H1 (cell line): ENCODE results near the gene KRT8.

Experiments
- CEBPB ChIP-seq: IDR thresholded peaks from 2 replicates; pipeline ENCODE4 v1.6.1; 2012; ENCODE audit warnings: low read depth, low read length
- MAX ChIP-seq: IDR thresholded peaks from 2 replicates; pipeline ENCODE4 v1.6.1; 2012; ENCODE audit warnings: inconsistent platforms
- POLR2A ChIP-seq, 2 experiments: IDR thresholded peaks; 1 replicate in 1 of 2; 2 replicates in 1 of 2; pipeline ENCODE4 v1.6.1; 2011; ENCODE audit warnings: low read depth in 2 of 2, low read length in 2 of 2, mild to moderate bottlenecking in 2 of 2; ENCODE audit errors: control extremely low read depth in 1 of 2
- POLR2AphosphoS5 ChIP-seq: IDR thresholded peaks from 2 replicates; pipeline ENCODE4 v1.6.1; 2011; ENCODE audit warnings: low read depth, low read length
- RAD21 ChIP-seq, 2 experiments: IDR thresholded peaks in 1 of 2; conservative IDR thresholded peaks in 1 of 2; 2 replicates each; pipeline ENCODE4 v1.6.1; 2011; ENCODE audit warnings: low read depth in 2 of 2, low read length in 2 of 2, improper control_type of control experiment in 1 of 2, inconsistent platforms in 1 of 2, mild to moderate bottlenecking in 1 of 2, moderate library complexity in 1 of 2
- SUZ12 ChIP-seq: fragments of 200-600 bp; sonication (generic); IDR thresholded peaks from 2 replicates; pipeline ENCODE4 v1.6.1; 2012; ENCODE audit warnings: mild to moderate bottlenecking, inconsistent platforms, low read length, moderate library complexity, mixed read lengths
- USF2 ChIP-seq: IDR thresholded peaks from 2 replicates; pipeline ENCODE4 v1.6.1; 2011; ENCODE audit warnings: low read length, improper control_type of control experiment
- ZNF274 ChIP-seq: IDR thresholded peaks from 2 replicates; pipeline ENCODE4 v1.7.0; 2012; ENCODE audit warnings: low read length, borderline replicate concordance; ENCODE audit errors: extremely low read depth
- TF ChIP-seq, protein P1 (sequence below), 3 experiments: IDR thresholded peaks; 1 replicate in 2 of 3; 2 replicates in 1 of 3; pipeline versions ENCODE4 v1.5.1 to v1.6.1; 2011; ENCODE audit warnings: low read length in 3 of 3, mild to moderate bottlenecking in 3 of 3, inconsistent platforms in 2 of 3, low read depth in 1 of 3, moderate library complexity in 1 of 3; ENCODE audit not compliant: insufficient read depth in 1 of 3; ENCODE audit errors: control extremely low read depth in 1 of 3

DNA sequence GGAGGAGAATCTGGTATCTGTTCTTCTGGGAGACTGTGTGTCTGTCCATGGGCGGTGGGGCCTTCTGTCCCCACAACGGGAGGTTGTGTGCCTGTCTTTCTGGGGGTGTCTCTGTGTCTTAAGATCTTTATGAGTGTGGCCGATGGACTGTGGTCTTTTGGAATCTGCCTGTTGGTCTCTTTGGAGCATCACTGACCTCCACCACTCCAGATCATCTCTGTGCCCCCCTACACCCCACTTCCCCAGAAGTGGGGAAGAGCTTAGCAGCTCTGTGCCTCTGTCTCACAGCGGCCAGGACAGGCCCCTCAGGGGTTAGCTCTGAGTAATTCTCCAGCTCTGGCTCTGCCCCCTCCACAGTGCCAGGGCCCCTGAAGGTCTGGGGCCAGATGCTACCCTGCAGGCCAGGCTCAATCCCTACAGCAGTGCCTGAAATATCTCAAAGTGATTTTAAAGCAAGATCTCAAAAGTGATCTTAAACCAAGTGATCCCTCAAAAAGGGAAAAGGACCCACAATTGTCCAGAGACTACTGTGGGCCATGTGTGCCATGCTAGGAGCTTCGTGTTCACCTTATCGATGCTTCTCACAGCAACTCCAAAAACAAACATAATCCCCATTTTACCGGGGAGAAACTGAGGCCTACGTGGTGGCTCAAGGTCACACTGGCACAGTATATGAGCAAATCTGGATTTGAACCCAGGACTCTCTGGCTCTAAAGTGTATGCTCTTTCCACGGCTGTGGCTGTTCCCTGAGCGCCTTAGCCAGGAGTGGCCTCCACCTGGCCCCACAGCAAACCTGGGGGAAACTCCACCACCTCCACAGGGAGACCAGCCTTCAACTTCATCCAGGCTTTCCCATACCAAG, 30.1 kb downstream of the KRT8 start:
- TF ChIP-seq USF2 = no peak
- TF ChIP-seq SUZ12 = no peak
- TF ChIP-seq CEBPB = no peak
- TF ChIP-seq, protein P1, sequence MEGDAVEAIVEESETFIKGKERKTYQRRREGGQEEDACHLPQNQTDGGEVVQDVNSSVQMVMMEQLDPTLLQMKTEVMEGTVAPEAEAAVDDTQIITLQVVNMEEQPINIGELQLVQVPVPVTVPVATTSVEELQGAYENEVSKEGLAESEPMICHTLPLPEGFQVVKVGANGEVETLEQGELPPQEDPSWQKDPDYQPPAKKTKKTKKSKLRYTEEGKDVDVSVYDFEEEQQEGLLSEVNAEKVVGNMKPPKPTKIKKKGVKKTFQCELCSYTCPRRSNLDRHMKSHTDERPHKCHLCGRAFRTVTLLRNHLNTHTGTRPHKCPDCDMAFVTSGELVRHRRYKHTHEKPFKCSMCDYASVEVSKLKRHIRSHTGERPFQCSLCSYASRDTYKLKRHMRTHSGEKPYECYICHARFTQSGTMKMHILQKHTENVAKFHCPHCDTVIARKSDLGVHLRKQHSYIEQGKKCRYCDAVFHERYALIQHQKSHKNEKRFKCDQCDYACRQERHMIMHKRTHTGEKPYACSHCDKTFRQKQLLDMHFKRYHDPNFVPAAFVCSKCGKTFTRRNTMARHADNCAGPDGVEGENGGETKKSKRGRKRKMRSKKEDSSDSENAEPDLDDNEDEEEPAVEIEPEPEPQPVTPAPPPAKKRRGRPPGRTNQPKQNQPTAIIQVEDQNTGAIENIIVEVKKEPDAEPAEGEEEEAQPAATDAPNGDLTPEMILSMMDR (IDR thresholded peaks at IDR 0.05; ENCODE audit: control extremely low read depth in 1 of 3, insufficient read depth in 1 of 3, low read depth in 1 of 3, low read length in 3 of 3) = no peak
- no peak for TF ChIP-seq POLR2A (IDR thresholded peaks at IDR 0.05; ENCODE audit: control extremely low read depth in 1 of 2, low read depth in 2 of 2, low read length in 2 of 2)
- TF ChIP-seq POLR2AphosphoS5 = no peak
- no peak for TF ChIP-seq RAD21 (IDR thresholded peaks at IDR 0.05 in 1 of 2, conservative IDR thresholded peaks at IDR 0.05 in 1 of 2; ENCODE audit: low read depth in 2 of 2, low read length in 2 of 2)
- TF ChIP-seq MAX = no peak
- no peak for TF ChIP-seq ZNF274
